Lower leg skin (tissue), 4 donors: ENCODE data around the gene ASTN1. TPM values are rescaled to one million over a fixed set of nuclear protein-coding genes. Genes with fewer than 3 reads are reported as not detected.

Source experiments
- DNase-seq, 2 donors: peaks; one replicate each; pipeline ENCODE4 v3.0.0-alpha.2; 2019; ENCODE audit warnings: low spot score in 2 of 2
- H3K4me3 ChIP-seq: fragments of 200-600 bp; sonication (generic); 2 replicates; pipeline ENCODE4 v1.5.1; 2017; ENCODE audit warnings: mild to moderate bottlenecking, low read depth; ENCODE audit not compliant: poor library complexity, severe bottlenecking
- POLR2A ChIP-seq, 2 donors: fragments of 450-650 bp; IDR thresholded peaks; one replicate each; pipeline ENCODE4 v1.6.1; 2016 to 2017; ENCODE audit warnings: antibody characterized with exemption in 2 of 2, mild to moderate bottlenecking in 1 of 2, moderate library complexity in 1 of 2
- WGBS, 2 donors: methylation state at CpG; one replicate each; pipeline ENCODE4 v1.1.5; 2018; 5-methylcytosine and 5-hydroxymethylcytosine counted together
- intact Hi-C: fragments of 100-400 bp; cut with DNase I; formaldehyde crosslinking; loops from one replicate; pipeline ENCODE4 v1.15.0; 2023; ENCODE audit warnings: low total_unique reads
- total RNA-seq, 4 donors: library from RNA; depleted of rRNA; stranded (reverse); fragments of >200 nt; gene quantifications; one replicate each; pipeline ENCODE4 v1.1.0, GENCODE V29; 2016
- TF ChIP-seq, protein P1 (sequence below), 3 donors: fragments of 450-650 bp; IDR thresholded peaks; one replicate each; pipeline ENCODE4 v1.5.1; 2016; ENCODE audit warnings: antibody characterized with exemption in 3 of 3, mild to moderate bottlenecking in 3 of 3, moderate library complexity in 2 of 3

ASTN1 gene
- total RNA-seq, 4 donors from 2014 or later: 0.10 to 0.26 TPM; not detected in 2

DNA sequence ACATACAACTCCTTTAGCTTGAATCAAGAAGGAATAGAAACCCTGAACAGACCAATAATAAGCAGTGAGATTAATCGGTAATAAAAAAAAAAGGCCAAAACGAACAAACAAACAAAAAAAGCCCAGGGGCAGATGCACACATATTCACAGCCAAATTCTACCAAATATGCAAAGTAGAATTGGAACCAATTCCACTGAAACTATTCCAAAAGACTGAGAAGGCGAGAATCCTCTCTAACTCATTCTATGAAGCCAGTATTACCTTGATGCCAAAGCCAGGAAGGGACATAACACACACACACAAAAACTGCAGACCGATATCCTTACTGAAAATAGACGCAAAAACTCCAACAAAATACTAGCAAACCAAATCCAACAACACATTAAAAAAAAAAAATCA lies 161.6 kb downstream of the ASTN1 start:
- no peak overlapping the region for H3K4me3 ChIP-seq
- DNase-seq: no peak
- WGBS, 2 donors: 62 to 70% methylated on average over 5 of the region's 5 CpGs
- intact Hi-C loops: no loop called here
- TF ChIP-seq, protein P1, sequence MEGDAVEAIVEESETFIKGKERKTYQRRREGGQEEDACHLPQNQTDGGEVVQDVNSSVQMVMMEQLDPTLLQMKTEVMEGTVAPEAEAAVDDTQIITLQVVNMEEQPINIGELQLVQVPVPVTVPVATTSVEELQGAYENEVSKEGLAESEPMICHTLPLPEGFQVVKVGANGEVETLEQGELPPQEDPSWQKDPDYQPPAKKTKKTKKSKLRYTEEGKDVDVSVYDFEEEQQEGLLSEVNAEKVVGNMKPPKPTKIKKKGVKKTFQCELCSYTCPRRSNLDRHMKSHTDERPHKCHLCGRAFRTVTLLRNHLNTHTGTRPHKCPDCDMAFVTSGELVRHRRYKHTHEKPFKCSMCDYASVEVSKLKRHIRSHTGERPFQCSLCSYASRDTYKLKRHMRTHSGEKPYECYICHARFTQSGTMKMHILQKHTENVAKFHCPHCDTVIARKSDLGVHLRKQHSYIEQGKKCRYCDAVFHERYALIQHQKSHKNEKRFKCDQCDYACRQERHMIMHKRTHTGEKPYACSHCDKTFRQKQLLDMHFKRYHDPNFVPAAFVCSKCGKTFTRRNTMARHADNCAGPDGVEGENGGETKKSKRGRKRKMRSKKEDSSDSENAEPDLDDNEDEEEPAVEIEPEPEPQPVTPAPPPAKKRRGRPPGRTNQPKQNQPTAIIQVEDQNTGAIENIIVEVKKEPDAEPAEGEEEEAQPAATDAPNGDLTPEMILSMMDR (IDR thresholded peaks at IDR 0.05): no peak
- TF ChIP-seq POLR2A (IDR thresholded peaks at IDR 0.05): no peak

DNA sequence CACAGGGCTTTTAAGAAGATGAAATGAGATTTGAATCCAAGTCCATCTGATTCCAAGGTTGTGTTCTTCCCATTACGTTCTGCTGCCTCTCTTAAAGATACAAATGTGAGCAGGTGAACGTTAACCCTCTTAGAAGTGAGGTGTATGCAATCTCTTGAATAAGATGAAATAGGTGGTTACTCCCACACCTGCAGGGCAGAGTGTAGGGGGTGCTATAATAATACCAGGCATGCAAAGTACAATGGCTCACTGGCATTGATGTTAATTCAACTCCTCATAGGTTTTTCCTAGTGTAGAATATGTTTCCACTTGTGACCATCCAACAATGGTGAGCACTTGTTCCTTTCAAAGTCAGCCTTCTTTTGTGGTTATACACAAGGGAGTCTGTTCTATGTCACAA lies 163.0 kb downstream of the ASTN1 start:
- no peak for DNase-seq
- intact Hi-C loops: no loop called here
- WGBS, 2 donors: 79 to 86% methylated on average over 2 of the region's 2 CpGs
- no peak for TF ChIP-seq POLR2A (IDR thresholded peaks at IDR 0.05)
- TF ChIP-seq, protein P1 (IDR thresholded peaks at IDR 0.05): no peak
- H3K4me3 ChIP-seq: no peak overlapping the region

DNA sequence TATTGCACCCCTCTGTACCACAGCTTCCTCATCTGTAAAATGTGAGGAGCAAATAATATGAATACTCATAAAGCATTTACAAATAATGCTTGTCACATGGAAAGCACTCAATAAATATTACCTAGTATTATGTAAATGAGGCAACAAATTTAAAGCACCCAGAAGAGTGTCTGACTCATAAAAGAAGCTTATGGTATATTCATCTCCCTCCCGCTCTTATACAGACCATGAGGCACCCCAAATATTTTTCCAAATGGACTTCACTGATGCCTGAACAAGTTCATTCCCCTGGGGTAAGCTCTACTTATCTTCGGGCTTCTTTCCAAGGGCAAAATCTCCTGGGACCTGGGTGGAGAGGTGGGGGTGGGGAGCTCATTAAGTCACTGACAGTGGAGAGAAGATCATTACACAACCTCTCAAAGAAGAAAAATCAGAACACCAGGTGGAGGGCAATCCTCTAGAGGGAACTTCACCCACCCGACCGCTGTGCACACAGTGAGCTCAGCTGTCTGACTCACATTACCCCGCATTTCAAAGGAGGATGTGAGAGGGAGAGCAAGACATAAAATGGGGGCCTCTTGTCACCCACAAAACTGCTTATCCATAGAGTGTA lies 166.2 kb downstream of the ASTN1 start:
- no peak overlapping the region for H3K4me3 ChIP-seq
- 62 to 73% methylated on average over 5 of the region's 5 CpGs for WGBS, 2 donors
- TF ChIP-seq POLR2A (IDR thresholded peaks at IDR 0.05): no peak
- TF ChIP-seq, protein P1 (IDR thresholded peaks at IDR 0.05): no peak
- intact Hi-C loops: no loop called here
- no peak for DNase-seq

DNA sequence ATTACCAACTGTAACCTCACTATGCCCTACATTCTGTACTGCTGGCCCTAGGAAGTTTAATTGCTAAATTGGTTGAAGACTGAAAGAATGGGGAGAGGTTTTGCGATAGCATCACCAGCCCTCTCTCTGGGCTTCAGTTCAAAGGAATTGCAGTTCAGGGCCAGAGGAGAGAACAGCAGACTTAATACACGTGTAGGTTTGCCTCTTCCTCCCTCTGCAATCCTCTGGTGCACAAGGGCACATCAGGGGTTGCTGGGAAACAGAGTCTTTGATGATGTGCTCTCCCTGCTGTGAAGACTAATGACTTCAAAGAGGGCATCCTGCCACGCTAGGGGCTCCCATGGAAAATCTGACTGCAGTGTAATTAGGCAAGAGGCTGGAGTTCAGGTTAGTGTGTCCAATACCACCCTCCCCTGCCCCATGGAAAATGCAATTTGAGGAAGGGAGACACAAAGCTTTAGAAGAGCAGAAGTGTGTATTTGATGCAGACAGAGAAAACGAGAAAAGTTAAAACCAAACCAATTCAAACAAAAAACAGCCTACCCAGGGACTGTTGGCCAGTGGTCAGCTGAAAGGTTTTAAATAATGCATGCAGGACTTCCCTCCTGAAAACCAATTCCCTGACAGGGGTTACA lies 167.9 kb downstream of the ASTN1 start:
- WGBS, 2 donors: 29% methylated on average over 4 of the region's 4 CpGs
- no peak overlapping the region for H3K4me3 ChIP-seq
- no peak for DNase-seq

DNA sequence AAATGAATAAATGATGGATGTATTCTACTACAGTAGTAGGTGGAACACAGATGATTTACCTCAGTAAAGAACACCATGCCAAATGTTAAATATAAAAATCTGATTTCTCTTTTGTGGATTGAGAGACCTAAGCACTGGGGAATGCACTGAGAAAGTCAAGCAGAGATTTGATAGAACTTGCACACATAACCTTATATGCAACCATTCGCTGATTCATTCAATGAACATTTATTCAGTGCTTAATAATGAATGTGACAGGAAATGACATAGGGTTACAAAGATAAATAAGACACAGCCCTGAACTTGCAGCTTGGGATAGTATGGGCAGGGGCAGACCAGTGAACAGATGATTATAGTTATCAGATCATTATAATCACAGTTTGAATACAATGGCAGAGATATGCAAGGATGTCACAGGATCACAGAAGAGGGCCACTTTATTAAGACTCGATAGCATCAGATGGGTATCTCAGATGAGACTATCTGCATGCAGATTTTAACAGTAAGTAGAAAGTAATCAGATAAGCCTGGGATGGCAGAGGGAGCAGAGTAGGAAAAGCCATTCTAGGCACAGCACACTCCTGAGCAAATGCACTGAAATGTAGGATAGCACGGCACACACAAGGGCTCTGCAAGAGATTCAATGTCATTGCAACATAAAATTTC lies 169.4 kb downstream of the ASTN1 start:
- no peak overlapping the region for H3K4me3 ChIP-seq
- WGBS, 2 donors: 85 to 87% methylated on average over 3 of the region's 3 CpGs
- DNase-seq: no peak
- intact Hi-C loops: no loop called here
- no peak for TF ChIP-seq POLR2A (IDR thresholded peaks at IDR 0.05)
- TF ChIP-seq, protein P1 (IDR thresholded peaks at IDR 0.05): no peak

More for the DNA sequence above, 167.9 kb downstream of the ASTN1 start:
- intact Hi-C loops: no loop called here
- TF ChIP-seq POLR2A (IDR thresholded peaks at IDR 0.05): no peak
- TF ChIP-seq, protein P1 (IDR thresholded peaks at IDR 0.05): no peak
